GM12878 (cell line): ENCODE measurements around the gene DLAT. TPM values are rescaled to one million over a fixed set of nuclear protein-coding genes. Genes with fewer than 3 reads are reported as not detected.

Source experiments
- BRCA1 ChIP-seq: IDR thresholded peaks from 2 replicates; pipeline ENCODE4 v1.6.1; 2011; ENCODE audit warnings: low read depth, low read length, improper control_type of control experiment
- CHD4 ChIP-seq: fragments of 200-600 bp; sonication (generic); IDR thresholded peaks from 2 replicates; pipeline ENCODE4 v1.6.1; 2016; ENCODE audit warnings: mild to moderate bottlenecking
- CTCF ChIP-seq, 3 experiments: IDR thresholded peaks in 2 of 3; conservative IDR thresholded peaks in 1 of 3; 2 replicates each; pipeline ENCODE4 v1.5.1; 2011; ENCODE audit warnings: low read depth in 3 of 3, low read length in 3 of 3, mild to moderate bottlenecking in 3 of 3, control low read depth in 2 of 3, moderate library complexity in 2 of 3, inconsistent platforms in 1 of 3, mixed read lengths in 1 of 3; ENCODE audit not compliant: control insufficient read depth in 2 of 3, insufficient read depth in 1 of 3; ENCODE audit errors: extremely low read depth in 1 of 3
- EZH2 ChIP-seq: IDR thresholded peaks from 2 replicates; pipeline ENCODE4 v1.6.1; 2012; ENCODE audit warnings: low read depth, mild to moderate bottlenecking, control low read depth, inconsistent platforms, low read length, borderline replicate concordance; ENCODE audit not compliant: control insufficient read depth
- IKZF1 ChIP-seq: fragments of 450-650 bp; conservative IDR thresholded peaks from 2 replicates; pipeline ENCODE4 v1.6.1; 2017; ENCODE audit warnings: antibody characterized with exemption, mild to moderate bottlenecking
- MEF2B ChIP-seq: fragments of 450-650 bp; IDR thresholded peaks from 2 replicates; pipeline ENCODE4 v1.6.1; 2018; ENCODE audit warnings: mild to moderate bottlenecking, moderate library complexity; ENCODE audit not compliant: partially characterized antibody, poor library complexity, severe bottlenecking
- POLR2A ChIP-seq: IDR thresholded peaks from 2 replicates; pipeline ENCODE4 v1.6.1; 2011; ENCODE audit warnings: low read depth, mild to moderate bottlenecking, low read length
- PRDM15 ChIP-seq: fragments of 450-650 bp; formaldehyde crosslinking; IDR thresholded peaks from 2 replicates; pipeline ENCODE4 v1.4.0; 2020; ENCODE audit warnings: mild to moderate bottlenecking, moderate library complexity
- SIX5 ChIP-seq: IDR thresholded peaks from 2 replicates; pipeline ENCODE4 v1.6.1; 2011; ENCODE audit warnings: mild to moderate bottlenecking, low read depth, low read length, moderate library complexity; ENCODE audit not compliant: severe bottlenecking
- YBX1 ChIP-seq: fragments of 450-650 bp; IDR thresholded peaks from 2 replicates; pipeline ENCODE4 v1.6.1; 2016; ENCODE audit warnings: antibody characterized with exemption
- ZBTB40 ChIP-seq: fragments of 450-650 bp; IDR thresholded peaks from 2 replicates; pipeline ENCODE4 v1.6.1; 2016; ENCODE audit warnings: mild to moderate bottlenecking, moderate library complexity, borderline replicate concordance
- ZNF274 ChIP-seq: IDR thresholded peaks from one replicate; pipeline ENCODE4 v1.8.0; 2011; ENCODE audit not compliant: insufficient read length, insufficient read depth
- ZNF592 ChIP-seq: fragments of 450-650 bp; IDR thresholded peaks from 2 replicates; pipeline ENCODE4 v1.6.1; 2017; ENCODE audit warnings: mild to moderate bottlenecking, moderate library complexity
- polyA plus RNA-seq, 11 experiments: library from polyadenylated mRNA; depleted of rRNA in 4 of 11; unstranded in 6 of 11; stranded (reverse) in 5 of 11; fragments of >200 nt; fragmentation: Nextera tagmentation in 4 of 11; fragmentation: Illumina TruSeq in 1 of 11; extraction: Ambion mirVana in 4 of 11; extraction: Trizol in 1 of 11; gene quantifications; 1 replicate in 1 of 11; 2 replicates in 10 of 11; pipeline versions ENCODE4 v1.2.1 to v1.2.3, GENCODE V29; 2011 to 2016; ENCODE audit warnings: inconsistent platforms in 2 of 11, missing spikeins in 2 of 11, low read depth in 1 of 11
- total RNA-seq, 4 experiments: library from RNA; depleted of rRNA in 3 of 4; stranded (reverse); fragments of >200 nt in 3 of 4; fragmentation: Illumina TruSeq in 1 of 4; extraction: Trizol in 1 of 4; gene quantifications; 2 replicates each; pipeline versions ENCODE4 v1.2.1 to v1.2.3, GENCODE V29; 2013 to 2021

Gene DLAT
- total and polyA plus RNA-seq, 10 of the 15 experiments (the other 5 are each of a cell fraction or from before 2014, with no cell fraction given), result 16.5 to 79.9 (median 43.8) TPM

- no peak for TF ChIP-seq ZNF592
- TF ChIP-seq MEF2B, result no peak
- TF ChIP-seq YBX1, result no peak
- TF ChIP-seq POLR2A, result peak; percentile 97
- TF ChIP-seq CTCF (IDR thresholded peaks at IDR 0.05 in 2 of 3, conservative IDR thresholded peaks at IDR 0.05 in 1 of 3; ENCODE audit: control insufficient read depth in 2 of 3, extremely low read depth in 1 of 3, insufficient read depth in 1 of 3, low read depth in 3 of 3, low read length in 3 of 3), result peak; percentile 29 to 41 (median 36); a peak in 4 of 6 replicates
- no peak for TF ChIP-seq ZNF274
- TF ChIP-seq IKZF1, result peak; percentile 87
- no peak for TF ChIP-seq CHD4
- no peak for TF ChIP-seq PRDM15 (CRISPR knock-in tag)
- no peak for TF ChIP-seq BRCA1
- no peak for TF ChIP-seq EZH2
- TF ChIP-seq SIX5, result peak; percentile 52
- peak; percentile 97 for TF ChIP-seq ZBTB40
These were observed 61.4 kb downstream of the DLAT start, which contains the start of the genes SDHD and TIMM8B (continued) for GRCh38 chr11:112086422-112087191.
